GM12878 (cell line): ENCODE data around the gene CALR. TPM values are rescaled to one million over a fixed set of nuclear protein-coding genes. Genes with fewer than 3 reads are reported as not detected.

Source experiments
- ATAC-seq: fragments of 200-7000 bp; cut with Tn5 transposase; 3 replicates; pipeline ENCODE4 v1.9.1; 2020; ENCODE audit warnings: mild to moderate bottlenecking, moderate library complexity
- BruUV-seq: library from RNA; stranded (reverse); fragments of 400-500 nt; replicated peaks from 2 replicates; lab custom pipeline; 2021; lab: Mats Ljungman, UMichigan
- CTCF ChIA-PET: fragments of 300-600 bp; sonication (Branson Sonifier 250); formaldehyde crosslinking; extraction: SDS; loops from one replicate; lab custom pipeline; 2021; ENCODE audit warnings: inconsistent platforms; lab: Yijun Ruan, JAX
- POLR2A ChIA-PET: fragments of 350-600 bp; formaldehyde crosslinking; extraction: SDS; loops from one replicate; lab custom pipeline; 2021; ENCODE audit warnings: inconsistent platforms; lab: Charles Lee
- RAD21 ChIA-PET: fragments of 300-600 bp; sonication (Branson Sonifier 250); formaldehyde crosslinking; loops from one replicate; lab custom pipeline; 2023; ENCODE audit warnings: antibody characterized with exemption; ENCODE audit not compliant: unreplicated experiment; lab: Charles Lee
- SMC1A ChIA-PET: fragments of 300-600 bp; sonication (Branson Sonifier 250); formaldehyde crosslinking; loops from one replicate; lab custom pipeline; 2023; ENCODE audit not compliant: unreplicated experiment, uncharacterized antibody; lab: Charles Lee
- DNase-seq: peaks from one replicate; pipeline ENCODE4 v3.0.0-alpha.2; 2011; ENCODE audit warnings: low read depth, low spot score
- FAIRE-seq: peaks from 3 replicates; lab custom pipeline; 2011; peaks lifted over from hg19 to GRCh38; lab: Jason Lieb, UNC
- H2AFZ ChIP-seq: 2 replicates; pipeline ENCODE4 v1.6.0; 2011; ENCODE audit warnings: low read depth, low read length, control low read depth; ENCODE audit not compliant: control insufficient read depth
- H3K27ac ChIP-seq: 2 replicates; pipeline ENCODE4 v1.5.1; 2011; ENCODE audit warnings: control low read depth; ENCODE audit not compliant: control insufficient read depth, insufficient read depth
- H3K27me3 ChIP-seq, 2 experiments: replicated peaks in 1 of 2; 2 replicates each; pipeline versions ENCODE4 v1.6.0 to v1.6.1; 2011; ENCODE audit warnings: low read length in 1 of 2; ENCODE audit not compliant: control insufficient read depth in 2 of 2, insufficient read depth in 2 of 2
- H3K36me3 ChIP-seq, 2 experiments: 2 replicates each; pipeline ENCODE4 v1.5.1; 2011; ENCODE audit warnings: low read length in 1 of 2; ENCODE audit not compliant: control insufficient read depth in 2 of 2, insufficient read depth in 2 of 2
- H3K4me1 ChIP-seq: 2 replicates; pipeline ENCODE4 v1.6.1; 2011; ENCODE audit warnings: mild to moderate bottlenecking, low read length, moderate library complexity, mixed read lengths; ENCODE audit not compliant: control insufficient read depth, insufficient read depth
- H3K4me2 ChIP-seq: 2 replicates; pipeline ENCODE4 v1.6.0; 2011; ENCODE audit warnings: control low read depth; ENCODE audit not compliant: control insufficient read depth, insufficient read depth
- H3K4me3 ChIP-seq: fragments of 200-600 bp; sonication (generic); 2 replicates; pipeline ENCODE4 v1.5.1; 2016
- H3K79me2 ChIP-seq: 2 replicates; pipeline ENCODE4 v1.6.0; 2011; ENCODE audit warnings: low read length; ENCODE audit not compliant: control insufficient read depth, insufficient read depth
- H3K9ac ChIP-seq: 2 replicates; pipeline ENCODE4 v1.8.0; 2011; ENCODE audit warnings: low read length, control low read depth, mixed read lengths; ENCODE audit not compliant: control insufficient read depth, insufficient read depth
- H3K9me3 ChIP-seq: replicated peaks from 3 replicates; pipeline ENCODE4 v1.5.1; 2011; ENCODE audit warnings: mild to moderate bottlenecking, low read length; ENCODE audit not compliant: control insufficient read depth, insufficient read depth
- H4K20me1 ChIP-seq: 2 replicates; pipeline ENCODE4 v1.6.0; 2011; ENCODE audit not compliant: control insufficient read depth, insufficient read depth
- GABPA ChIP-seq: IDR thresholded peaks from 2 replicates; pipeline ENCODE4 v1.6.1; 2014; ENCODE audit warnings: antibody characterized with exemption, low read depth, mild to moderate bottlenecking, inconsistent platforms
- KDM1A ChIP-seq: fragments of 200-600 bp; sonication (generic); IDR thresholded peaks from 2 replicates; pipeline ENCODE4 v1.6.1; 2016; ENCODE audit warnings: borderline replicate concordance
- RCOR1 ChIP-seq: conservative IDR thresholded peaks from 2 replicates; pipeline ENCODE4 v1.6.1; 2012; ENCODE audit warnings: low read depth, low read length, improper control_type of control experiment
- RFX5 ChIP-seq: IDR thresholded peaks from 2 replicates; pipeline ENCODE4 v1.6.1; 2011; ENCODE audit warnings: low read depth, low read length, improper control_type of control experiment
- SMAD1 ChIP-seq: fragments of 450-650 bp; IDR thresholded peaks from 2 replicates; pipeline ENCODE4 v1.6.1; 2018; ENCODE audit warnings: mild to moderate bottlenecking, low read depth; ENCODE audit not compliant: partially characterized antibody
- SMAD5 ChIP-seq: IDR thresholded peaks from 2 replicates; pipeline ENCODE4 v1.6.1; 2016; ENCODE audit warnings: antibody characterized with exemption, low read depth
- TARDBP ChIP-seq: IDR thresholded peaks from 2 replicates; pipeline ENCODE4 v1.6.1; 2016; ENCODE audit warnings: borderline replicate concordance
- YBX1 ChIP-seq: fragments of 450-650 bp; IDR thresholded peaks from 2 replicates; pipeline ENCODE4 v1.6.1; 2016; ENCODE audit warnings: antibody characterized with exemption
- YY1 ChIP-seq: IDR thresholded peaks from 2 replicates; pipeline ENCODE4 v1.6.1; 2011; ENCODE audit warnings: low read depth, mild to moderate bottlenecking, low read length
- ZNF217 ChIP-seq: fragments of 450-650 bp; IDR thresholded peaks from 2 replicates; pipeline ENCODE4 v1.6.1; 2017; ENCODE audit warnings: antibody characterized with exemption, mild to moderate bottlenecking
- WGBS: methylation state at CpG from one replicate; pipeline ENCODE4 v1.1.6; 2016; ENCODE audit warnings: low lambda C conversion rate; ENCODE audit not compliant: insufficient replicate concordance, insufficient coverage; ENCODE audit errors: missing lambda C conversion rate; 5-methylcytosine and 5-hydroxymethylcytosine counted together
- in situ Hi-C: fragments of 300-500 bp; cut with MboI; formaldehyde crosslinking; loops from 9 replicates; pipeline ENCODE4 v1.14.3; 2018; ENCODE audit warnings: mixed read lengths
- intact Hi-C: fragments of 100-400 bp; cut with micrococcal nuclease; formaldehyde crosslinking; loops from one replicate; pipeline ENCODE4 v1.14.2; 2022; ENCODE audit not compliant: unreplicated experiment
- polyA plus RNA-seq, 11 experiments: library from polyadenylated mRNA; depleted of rRNA in 4 of 11; unstranded in 6 of 11; stranded (reverse) in 5 of 11; fragments of >200 nt; fragmentation: Nextera tagmentation in 4 of 11; fragmentation: Illumina TruSeq in 1 of 11; extraction: Ambion mirVana in 4 of 11; extraction: Trizol in 1 of 11; gene quantifications; 1 replicate in 1 of 11; 2 replicates in 10 of 11; pipeline versions ENCODE4 v1.2.1 to v1.2.3, GENCODE V29; 2011 to 2016; ENCODE audit warnings: inconsistent platforms in 2 of 11, missing spikeins in 2 of 11, low read depth in 1 of 11
- total RNA-seq, 4 experiments: library from RNA; depleted of rRNA in 3 of 4; stranded (reverse); fragments of >200 nt in 3 of 4; fragmentation: Illumina TruSeq in 1 of 4; extraction: Trizol in 1 of 4; gene quantifications; 2 replicates each; pipeline versions ENCODE4 v1.2.1 to v1.2.3, GENCODE V29; 2013 to 2021
- TF ChIP-seq, protein P1 (sequence below): IDR thresholded peaks from 2 replicates; pipeline ENCODE4 v1.6.1; 2012; ENCODE audit warnings: low read length, inconsistent platforms
- TF ChIP-seq, protein P2 (sequence below): fragments of 450-650 bp; IDR thresholded peaks from 2 replicates; pipeline ENCODE4 v1.6.1; 2017; ENCODE audit warnings: mild to moderate bottlenecking, low read depth, inconsistent platforms; ENCODE audit not compliant: poor library complexity, severe bottlenecking
- TF ChIP-seq, protein P3 (sequence below): fragments of 450-650 bp; IDR thresholded peaks from 2 replicates; pipeline ENCODE4 v1.6.1; 2017; ENCODE audit warnings: borderline replicate concordance
- TF ChIP-seq, protein P4 (sequence below): fragments of 450-650 bp; IDR thresholded peaks from 2 replicates; pipeline ENCODE4 v1.6.1; 2017; ENCODE audit warnings: antibody characterized with exemption, mild to moderate bottlenecking, moderate library complexity
- TF ChIP-seq, protein P5 (sequence below): fragments of 450-650 bp; IDR thresholded peaks from 2 replicates; pipeline ENCODE4 v1.6.1; 2018; ENCODE audit warnings: mild to moderate bottlenecking, low read depth, moderate library complexity; ENCODE audit not compliant: partially characterized antibody

The CALR gene
- total and polyA plus RNA-seq, 10 of the 15 experiments (the other 5 are each of a cell fraction or from before 2014, with no cell fraction given): 202 to 1,451 (median 749) TPM

DNA sequence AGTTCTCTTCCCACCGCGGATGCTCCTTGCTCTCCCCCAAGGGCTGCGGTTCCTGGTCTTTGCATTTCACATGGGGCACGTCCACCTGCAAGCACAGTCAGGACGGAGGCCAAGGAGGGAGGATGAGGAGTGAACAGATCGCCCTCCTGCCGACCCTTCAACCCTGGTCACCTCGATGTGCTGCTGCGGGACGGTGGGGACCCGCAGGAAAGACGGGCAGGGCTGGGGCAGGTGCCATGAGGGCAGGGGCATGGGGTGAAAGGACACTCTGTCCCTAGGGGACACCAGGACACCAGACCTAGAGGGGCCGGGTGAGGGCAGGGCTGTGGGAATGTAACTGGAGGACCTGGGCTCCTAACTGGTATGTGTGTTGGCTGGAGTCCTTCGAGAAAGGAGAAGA is 20.2 kb upstream of the CALR start:
- intact Hi-C loops: no loop called here
- in situ Hi-C loops: no loop called here
- DNase-seq: no peak
- BruUV-seq: no TSS peak
- FAIRE-seq: no peak
- Histone ChIP-seq H3K4me1 (peaks cover 10% of the 10 kb centered on the region), H3K9ac (no peak overlapping the region), H3K9me3 (no peaks in the 10 kb centered on the region; the same call in 2 of the 3 replicates), H3K36me3 (peaks cover 4 to 7% of the 10 kb centered on the region in 2 experiments; a peak in 2 of 4 replicates), H3K27ac (no peak overlapping the region), H2AFZ (no peak overlapping the region), H4K20me1 (no peaks in the 10 kb centered on the region), H3K4me3 (no peak overlapping the region), H3K27me3 (no peaks in the 10 kb centered on the region), H3K79me2 (no peaks in the 10 kb centered on the region), H3K4me2 (no peak overlapping the region)
- ChIA-PET POLR2A (no interaction called here), SMC1A (no interaction called here), CTCF (interaction anchor here (0.9 to 2.4 kb wide), 2 partner anchors 14 to 47 kb away, joined by 5 to 11 read pairs; no protein-coding TSS in a partner anchor), RAD21 (no interaction called here)
- 90% methylated on average over 14 of the region's 14 CpGs for WGBS
- no peak for ATAC-seq
- TF ChIP-seq RFX5: no peak
- no peak for TF ChIP-seq KDM1A
- no peak for TF ChIP-seq YBX1
- TF ChIP-seq TARDBP: no peak
- TF ChIP-seq, protein P1, sequence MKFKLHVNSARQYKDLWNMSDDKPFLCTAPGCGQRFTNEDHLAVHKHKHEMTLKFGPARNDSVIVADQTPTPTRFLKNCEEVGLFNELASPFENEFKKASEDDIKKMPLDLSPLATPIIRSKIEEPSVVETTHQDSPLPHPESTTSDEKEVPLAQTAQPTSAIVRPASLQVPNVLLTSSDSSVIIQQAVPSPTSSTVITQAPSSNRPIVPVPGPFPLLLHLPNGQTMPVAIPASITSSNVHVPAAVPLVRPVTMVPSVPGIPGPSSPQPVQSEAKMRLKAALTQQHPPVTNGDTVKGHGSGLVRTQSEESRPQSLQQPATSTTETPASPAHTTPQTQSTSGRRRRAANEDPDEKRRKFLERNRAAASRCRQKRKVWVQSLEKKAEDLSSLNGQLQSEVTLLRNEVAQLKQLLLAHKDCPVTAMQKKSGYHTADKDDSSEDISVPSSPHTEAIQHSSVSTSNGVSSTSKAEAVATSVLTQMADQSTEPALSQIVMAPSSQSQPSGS: no peak
- TF ChIP-seq, protein P2, sequence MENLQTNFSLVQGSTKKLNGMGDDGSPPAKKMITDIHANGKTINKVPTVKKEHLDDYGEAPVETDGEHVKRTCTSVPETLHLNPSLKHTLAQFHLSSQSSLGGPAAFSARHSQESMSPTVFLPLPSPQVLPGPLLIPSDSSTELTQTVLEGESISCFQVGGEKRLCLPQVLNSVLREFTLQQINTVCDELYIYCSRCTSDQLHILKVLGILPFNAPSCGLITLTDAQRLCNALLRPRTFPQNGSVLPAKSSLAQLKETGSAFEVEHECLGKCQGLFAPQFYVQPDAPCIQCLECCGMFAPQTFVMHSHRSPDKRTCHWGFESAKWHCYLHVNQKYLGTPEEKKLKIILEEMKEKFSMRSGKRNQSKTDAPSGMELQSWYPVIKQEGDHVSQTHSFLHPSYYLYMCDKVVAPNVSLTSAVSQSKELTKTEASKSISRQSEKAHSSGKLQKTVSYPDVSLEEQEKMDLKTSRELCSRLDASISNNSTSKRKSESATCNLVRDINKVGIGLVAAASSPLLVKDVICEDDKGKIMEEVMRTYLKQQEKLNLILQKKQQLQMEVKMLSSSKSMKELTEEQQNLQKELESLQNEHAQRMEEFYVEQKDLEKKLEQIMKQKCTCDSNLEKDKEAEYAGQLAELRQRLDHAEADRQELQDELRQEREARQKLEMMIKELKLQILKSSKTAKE: no peak
- TF ChIP-seq, protein P3, sequence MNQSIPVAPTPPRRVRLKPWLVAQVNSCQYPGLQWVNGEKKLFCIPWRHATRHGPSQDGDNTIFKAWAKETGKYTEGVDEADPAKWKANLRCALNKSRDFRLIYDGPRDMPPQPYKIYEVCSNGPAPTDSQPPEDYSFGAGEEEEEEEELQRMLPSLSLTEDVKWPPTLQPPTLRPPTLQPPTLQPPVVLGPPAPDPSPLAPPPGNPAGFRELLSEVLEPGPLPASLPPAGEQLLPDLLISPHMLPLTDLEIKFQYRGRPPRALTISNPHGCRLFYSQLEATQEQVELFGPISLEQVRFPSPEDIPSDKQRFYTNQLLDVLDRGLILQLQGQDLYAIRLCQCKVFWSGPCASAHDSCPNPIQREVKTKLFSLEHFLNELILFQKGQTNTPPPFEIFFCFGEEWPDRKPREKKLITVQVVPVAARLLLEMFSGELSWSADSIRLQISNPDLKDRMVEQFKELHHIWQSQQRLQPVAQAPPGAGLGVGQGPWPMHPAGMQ: no peak
- no peak for TF ChIP-seq SMAD1
- TF ChIP-seq ZNF217: no peak
- no peak for TF ChIP-seq YY1
- TF ChIP-seq SMAD5: no peak
- TF ChIP-seq, protein P4, sequence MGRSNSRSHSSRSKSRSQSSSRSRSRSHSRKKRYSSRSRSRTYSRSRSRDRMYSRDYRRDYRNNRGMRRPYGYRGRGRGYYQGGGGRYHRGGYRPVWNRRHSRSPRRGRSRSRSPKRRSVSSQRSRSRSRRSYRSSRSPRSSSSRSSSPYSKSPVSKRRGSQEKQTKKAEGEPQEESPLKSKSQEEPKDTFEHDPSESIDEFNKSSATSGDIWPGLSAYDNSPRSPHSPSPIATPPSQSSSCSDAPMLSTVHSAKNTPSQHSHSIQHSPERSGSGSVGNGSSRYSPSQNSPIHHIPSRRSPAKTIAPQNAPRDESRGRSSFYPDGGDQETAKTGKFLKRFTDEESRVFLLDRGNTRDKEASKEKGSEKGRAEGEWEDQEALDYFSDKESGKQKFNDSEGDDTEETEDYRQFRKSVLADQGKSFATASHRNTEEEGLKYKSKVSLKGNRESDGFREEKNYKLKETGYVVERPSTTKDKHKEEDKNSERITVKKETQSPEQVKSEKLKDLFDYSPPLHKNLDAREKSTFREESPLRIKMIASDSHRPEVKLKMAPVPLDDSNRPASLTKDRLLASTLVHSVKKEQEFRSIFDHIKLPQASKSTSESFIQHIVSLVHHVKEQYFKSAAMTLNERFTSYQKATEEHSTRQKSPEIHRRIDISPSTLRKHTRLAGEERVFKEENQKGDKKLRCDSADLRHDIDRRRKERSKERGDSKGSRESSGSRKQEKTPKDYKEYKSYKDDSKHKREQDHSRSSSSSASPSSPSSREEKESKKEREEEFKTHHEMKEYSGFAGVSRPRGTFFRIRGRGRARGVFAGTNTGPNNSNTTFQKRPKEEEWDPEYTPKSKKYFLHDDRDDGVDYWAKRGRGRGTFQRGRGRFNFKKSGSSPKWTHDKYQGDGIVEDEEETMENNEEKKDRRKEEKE: no peak
- no peak for TF ChIP-seq GABPA
- TF ChIP-seq RCOR1: no peak
- TF ChIP-seq, protein P5, sequence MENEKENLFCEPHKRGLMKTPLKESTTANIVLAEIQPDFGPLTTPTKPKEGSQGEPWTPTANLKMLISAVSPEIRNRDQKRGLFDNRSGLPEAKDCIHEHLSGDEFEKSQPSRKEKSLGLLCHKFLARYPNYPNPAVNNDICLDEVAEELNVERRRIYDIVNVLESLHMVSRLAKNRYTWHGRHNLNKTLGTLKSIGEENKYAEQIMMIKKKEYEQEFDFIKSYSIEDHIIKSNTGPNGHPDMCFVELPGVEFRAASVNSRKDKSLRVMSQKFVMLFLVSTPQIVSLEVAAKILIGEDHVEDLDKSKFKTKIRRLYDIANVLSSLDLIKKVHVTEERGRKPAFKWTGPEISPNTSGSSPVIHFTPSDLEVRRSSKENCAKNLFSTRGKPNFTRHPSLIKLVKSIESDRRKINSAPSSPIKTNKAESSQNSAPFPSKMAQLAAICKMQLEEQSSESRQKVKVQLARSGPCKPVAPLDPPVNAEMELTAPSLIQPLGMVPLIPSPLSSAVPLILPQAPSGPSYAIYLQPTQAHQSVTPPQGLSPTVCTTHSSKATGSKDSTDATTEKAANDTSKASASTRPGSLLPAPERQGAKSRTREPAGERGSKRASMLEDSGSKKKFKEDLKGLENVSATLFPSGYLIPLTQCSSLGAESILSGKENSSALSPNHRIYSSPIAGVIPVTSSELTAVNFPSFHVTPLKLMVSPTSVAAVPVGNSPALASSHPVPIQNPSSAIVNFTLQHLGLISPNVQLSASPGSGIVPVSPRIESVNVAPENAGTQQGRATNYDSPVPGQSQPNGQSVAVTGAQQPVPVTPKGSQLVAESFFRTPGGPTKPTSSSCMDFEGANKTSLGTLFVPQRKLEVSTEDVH: no peak
